Measurements from ENCODE around the gene GCNT1.
"Not testable (repeated sequence)": the region's sequence is repeated elsewhere in the genome, so short reads cannot be mapped to it uniquely, and the experiment has no call there.

The GCNT1 gene

GRCh38 chr9:76464706-76465105, 5.7 kb downstream of the GCNT1 start:
- no peak overlapping the region for H3K4me3 ChIP-seq (ENCODE audit: low read depth, low read length)
- H3K36me3 ChIP-seq (ENCODE audit: control insufficient read depth, insufficient read depth, low read length) = no peaks in the 10 kb centered on the region
- no peaks in the 10 kb centered on the region for H3K9me3 ChIP-seq (ENCODE audit: control insufficient read depth, insufficient read depth, low read depth, low read length)
- H3K9ac ChIP-seq (ENCODE audit: low read length) = no peak overlapping the region
- H3K4me1 ChIP-seq (ENCODE audit: control insufficient read depth, insufficient read depth, low read length) = peaks cover 12% of the 10 kb centered on the region
- H3K27me3 ChIP-seq (ENCODE audit: control insufficient read depth, insufficient read depth, low read length) = no peaks in the 10 kb centered on the region
- no peak overlapping the region for H3K27ac ChIP-seq (ENCODE audit: low read depth, low read length)

- Histone ChIP-seq H3K4me1 (ENCODE audit: control insufficient read depth, insufficient read depth, low read length) (peaks cover 12% of the 10 kb centered on the region), H3K36me3 (ENCODE audit: control insufficient read depth, insufficient read depth, low read length) (no peaks in the 10 kb centered on the region), H3K9ac (ENCODE audit: low read length) (no peak overlapping the region), H3K27ac (ENCODE audit: low read depth, low read length) (no peak overlapping the region), H3K27me3 (ENCODE audit: control insufficient read depth, insufficient read depth, low read length) (no peaks in the 10 kb centered on the region), H3K4me3 (ENCODE audit: low read depth, low read length) (no peak overlapping the region), H3K9me3 (ENCODE audit: control insufficient read depth, insufficient read depth, low read depth, low read length) (no peaks in the 10 kb centered on the region)
Measured at GRCh38 chr9:76465442-76466298, 6.7 kb downstream of the GCNT1 start.

- Histone ChIP-seq H3K9ac (ENCODE audit: low read length) (no peak overlapping the region), H3K36me3 (ENCODE audit: control insufficient read depth, insufficient read depth, low read length) (no peaks in the 10 kb centered on the region), H3K27ac (ENCODE audit: low read depth, low read length) (no peak overlapping the region), H3K9me3 (ENCODE audit: control insufficient read depth, insufficient read depth, low read depth, low read length) (no peaks in the 10 kb centered on the region), H3K4me1 (ENCODE audit: control insufficient read depth, insufficient read depth, low read length) (peaks cover 15% of the 10 kb centered on the region), H3K27me3 (ENCODE audit: control insufficient read depth, insufficient read depth, low read length) (no peaks in the 10 kb centered on the region), H3K4me3 (ENCODE audit: low read depth, low read length) (no peak overlapping the region)
Measured at GRCh38 chr9:76466299-76466605, 7.3 kb downstream of the GCNT1 start.

- no peak overlapping the region for H3K4me3 ChIP-seq (ENCODE audit: low read depth, low read length)
- H3K4me1 ChIP-seq (ENCODE audit: control insufficient read depth, insufficient read depth, low read length) = peaks cover 46% of the 10 kb centered on the region
- no peak overlapping the region for H3K27ac ChIP-seq (ENCODE audit: low read depth, low read length)
- no peak overlapping the region for H3K9ac ChIP-seq (ENCODE audit: low read length)
- H3K27me3 ChIP-seq (ENCODE audit: control insufficient read depth, insufficient read depth, low read length) = no peaks in the 10 kb centered on the region
- peaks cover 12% of the 10 kb centered on the region; the same call in 1 of the 2 replicates for H3K9me3 ChIP-seq (ENCODE audit: control insufficient read depth, insufficient read depth, low read depth, low read length)
- H3K36me3 ChIP-seq (ENCODE audit: control insufficient read depth, insufficient read depth, low read length) = peaks cover 8% of the 10 kb centered on the region
Measured at GRCh38 chr9:76474419-76474818, 15.4 kb downstream of the GCNT1 start.

GRCh38 chr9:76475686-76476085, 16.7 kb downstream of the GCNT1 start:
- H3K9ac ChIP-seq (ENCODE audit: low read length) = no peak overlapping the region
- no peak overlapping the region for H3K27ac ChIP-seq (ENCODE audit: low read depth, low read length)
- H3K27me3 ChIP-seq (ENCODE audit: control insufficient read depth, insufficient read depth, low read length) = no peaks in the 10 kb centered on the region
- no peak overlapping the region for H3K4me3 ChIP-seq (ENCODE audit: low read depth, low read length)
- peaks cover 44% of the 10 kb centered on the region for H3K4me1 ChIP-seq (ENCODE audit: control insufficient read depth, insufficient read depth, low read length)
- H3K9me3 ChIP-seq (ENCODE audit: control insufficient read depth, insufficient read depth, low read depth, low read length) = peaks cover 16% of the 10 kb centered on the region
- H3K36me3 ChIP-seq (ENCODE audit: control insufficient read depth, insufficient read depth, low read length) = peaks cover 8% of the 10 kb centered on the region

GRCh38 chr9:76477818-76478217, 18.8 kb downstream of the GCNT1 start:
- Histone ChIP-seq H3K9me3 (ENCODE audit: control insufficient read depth, insufficient read depth, low read depth, low read length) (peaks cover 24% of the 10 kb centered on the region), H3K4me1 (ENCODE audit: control insufficient read depth, insufficient read depth, low read length) (peaks cover 25% of the 10 kb centered on the region)
- not testable (repeated sequence) for H3K36me3 ChIP-seq (ENCODE audit: control insufficient read depth, insufficient read depth, low read length); H3K27me3 ChIP-seq (ENCODE audit: control insufficient read depth, insufficient read depth, low read length); H3K27ac ChIP-seq (ENCODE audit: low read depth, low read length); H3K9ac ChIP-seq (ENCODE audit: low read length); H3K4me3 ChIP-seq (ENCODE audit: low read depth, low read length)

GRCh38 chr9:76478226-76478625, 19.2 kb downstream of the GCNT1 start:
- H3K4me1 ChIP-seq (ENCODE audit: control insufficient read depth, insufficient read depth, low read length) = peaks cover 21% of the 10 kb centered on the region
- H3K4me3 ChIP-seq (ENCODE audit: low read depth, low read length) = no peak overlapping the region
- H3K9ac ChIP-seq (ENCODE audit: low read length) = no peak overlapping the region
- H3K27ac ChIP-seq (ENCODE audit: low read depth, low read length) = no peak overlapping the region
- peaks cover 8% of the 10 kb centered on the region for H3K36me3 ChIP-seq (ENCODE audit: control insufficient read depth, insufficient read depth, low read length)
- H3K9me3 ChIP-seq (ENCODE audit: control insufficient read depth, insufficient read depth, low read depth, low read length) = peaks cover 24% of the 10 kb centered on the region
- H3K27me3 ChIP-seq (ENCODE audit: control insufficient read depth, insufficient read depth, low read length) = no peaks in the 10 kb centered on the region

- not testable (repeated sequence) for H3K4me3 ChIP-seq (ENCODE audit: low read depth, low read length); H3K27ac ChIP-seq (ENCODE audit: low read depth, low read length); H3K27me3 ChIP-seq (ENCODE audit: control insufficient read depth, insufficient read depth, low read length); H3K9ac ChIP-seq (ENCODE audit: low read length); H3K36me3 ChIP-seq (ENCODE audit: control insufficient read depth, insufficient read depth, low read length)
- peaks cover 24% of the 10 kb centered on the region for H3K9me3 ChIP-seq (ENCODE audit: control insufficient read depth, insufficient read depth, low read depth, low read length)
- H3K4me1 ChIP-seq (ENCODE audit: control insufficient read depth, insufficient read depth, low read length) = peaks cover 14% of the 10 kb centered on the region; the same call in 1 of the 2 replicates
Measured at GRCh38 chr9:76479337-76479736, 20.4 kb downstream of the GCNT1 start.

GRCh38 chr9:76486151-76486550, 27.2 kb downstream of the GCNT1 start:
- H3K9ac ChIP-seq (ENCODE audit: low read length) = no peak overlapping the region
- H3K9me3 ChIP-seq (ENCODE audit: control insufficient read depth, insufficient read depth, low read depth, low read length) = peaks cover 16% of the 10 kb centered on the region; the same call in 1 of the 2 replicates
- no peaks in the 10 kb centered on the region for H3K4me1 ChIP-seq (ENCODE audit: control insufficient read depth, insufficient read depth, low read length)
- no peak overlapping the region for H3K4me3 ChIP-seq (ENCODE audit: low read depth, low read length)
- H3K36me3 ChIP-seq (ENCODE audit: control insufficient read depth, insufficient read depth, low read length) = no peaks in the 10 kb centered on the region; the same call in 1 of the 2 replicates
- H3K27ac ChIP-seq (ENCODE audit: low read depth, low read length) = no peak overlapping the region
- no peaks in the 10 kb centered on the region for H3K27me3 ChIP-seq (ENCODE audit: control insufficient read depth, insufficient read depth, low read length)

GRCh38 chr9:76490249-76490990, 31.4 kb downstream of the GCNT1 start:
- H3K36me3 ChIP-seq (ENCODE audit: control insufficient read depth, insufficient read depth, low read length) = no peaks in the 10 kb centered on the region

GRCh38 chr9:76491056-76491455, 32.1 kb downstream of the GCNT1 start:
- not testable (repeated sequence) for H3K27ac ChIP-seq (ENCODE audit: low read depth, low read length); H3K4me1 ChIP-seq (ENCODE audit: control insufficient read depth, insufficient read depth, low read length); H3K36me3 ChIP-seq (ENCODE audit: control insufficient read depth, insufficient read depth, low read length); H3K4me3 ChIP-seq (ENCODE audit: low read depth, low read length); H3K9ac ChIP-seq (ENCODE audit: low read length); H3K27me3 ChIP-seq (ENCODE audit: control insufficient read depth, insufficient read depth, low read length)
- peaks cover 13% of the 10 kb centered on the region; the same call in 1 of the 2 replicates for H3K9me3 ChIP-seq (ENCODE audit: control insufficient read depth, insufficient read depth, low read depth, low read length)

More at GRCh38 chr9:76490249-76490990, 31.4 kb downstream of the GCNT1 start:
- Histone ChIP-seq H3K4me3 (ENCODE audit: low read depth, low read length) (no peak overlapping the region), H3K27me3 (ENCODE audit: control insufficient read depth, insufficient read depth, low read length) (no peaks in the 10 kb centered on the region), H3K4me1 (ENCODE audit: control insufficient read depth, insufficient read depth, low read length) (no peaks in the 10 kb centered on the region), H3K27ac (ENCODE audit: low read depth, low read length) (no peak overlapping the region), H3K9me3 (ENCODE audit: control insufficient read depth, insufficient read depth, low read depth, low read length) (peaks cover 13% of the 10 kb centered on the region; the same call in 1 of the 2 replicates), H3K9ac (ENCODE audit: low read length) (no peak overlapping the region)
